GM18505 (cell line): Measurements from ENCODE around the gene ISL2.
"Not testable (repeated sequence)": the region's sequence is repeated elsewhere in the genome, so short reads cannot be mapped to it uniquely, and the experiment has no call there.

Experiments used
- ATAC-seq: cut with Tn5 transposase; IDR thresholded peaks from one replicate; pipeline ENCODE4 v1.9.1; 2021; ENCODE audit not compliant: unreplicated experiment
- POLR2A ChIP-seq: IDR thresholded peaks from 4 replicates; pipeline ENCODE4 v1.6.1; 2011; ENCODE audit warnings: borderline replicate concordance; ENCODE audit not compliant: insufficient read depth, insufficient read length; ENCODE audit errors: extremely low read depth

The ISL2 gene

DNA sequence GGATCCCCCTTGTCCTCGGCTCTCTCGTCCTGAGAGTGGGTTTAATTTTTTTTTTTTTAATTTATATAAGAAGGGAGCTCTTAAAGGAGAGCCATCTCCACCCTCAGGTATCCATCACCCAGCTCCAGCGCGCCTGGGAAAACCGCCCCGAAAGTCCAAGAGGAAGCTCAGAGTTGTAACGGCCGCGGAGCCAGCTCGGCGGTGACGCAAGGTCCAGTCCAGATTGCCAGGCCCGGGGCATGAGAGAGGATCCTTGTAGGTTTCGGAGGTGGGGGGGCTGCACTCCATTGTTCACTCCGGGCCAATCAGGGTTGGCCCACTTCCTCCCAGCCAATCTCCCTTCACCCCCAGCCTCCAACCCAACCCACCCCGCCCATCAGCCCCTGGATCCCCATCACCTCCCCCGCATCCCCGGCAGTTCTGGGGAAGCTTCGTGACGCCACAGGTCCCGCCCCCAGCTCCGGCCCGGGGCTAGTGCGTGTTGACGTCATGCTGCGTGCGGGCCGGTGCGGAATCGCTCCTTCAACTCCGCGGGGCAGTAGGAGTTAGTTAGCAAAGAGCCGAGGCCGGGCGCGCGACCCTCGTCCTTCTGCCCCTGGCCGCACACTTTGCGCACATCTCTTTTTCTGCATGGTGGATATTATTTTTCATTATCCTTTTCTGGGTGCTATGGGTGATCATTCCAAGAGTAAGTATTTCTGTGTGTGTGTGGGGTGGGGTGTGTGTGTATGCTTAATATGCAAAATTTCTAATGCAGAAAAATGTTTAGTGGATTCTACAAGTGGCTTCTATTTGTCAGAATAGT, at the start of gene ISL2:
TSS of gene ISL2 (plus strand) at position 520 of the 805 bp plus-strand sequence. CDS start at position 631, 111 bp downstream.
- TF ChIP-seq POLR2A: peak; percentile 82
- peak; percentile 53 for ATAC-seq

- no peak for TF ChIP-seq POLR2A
- ATAC-seq: no peak
Measured at GRCh38 chr15:76289582-76289981, 47.0 kb upstream of the ISL2 start.

GRCh38 chr15:76293361-76293760, 43.2 kb upstream of the ISL2 start:
- TF ChIP-seq POLR2A: no peak

GRCh38 chr15:76294463-76294862, 42.1 kb upstream of the ISL2 start:
- not testable (repeated sequence) for ATAC-seq

More at GRCh38 chr15:76293361-76293760, 43.2 kb upstream of the ISL2 start:
- no peak for ATAC-seq

- no peak for TF ChIP-seq POLR2A
- no peak for ATAC-seq
Measured at GRCh38 chr15:76296849-76297248, 39.7 kb upstream of the ISL2 start.

- ATAC-seq: not testable (repeated sequence)
Measured at GRCh38 chr15:76297951-76298350, 38.6 kb upstream of the ISL2 start.

DNA sequence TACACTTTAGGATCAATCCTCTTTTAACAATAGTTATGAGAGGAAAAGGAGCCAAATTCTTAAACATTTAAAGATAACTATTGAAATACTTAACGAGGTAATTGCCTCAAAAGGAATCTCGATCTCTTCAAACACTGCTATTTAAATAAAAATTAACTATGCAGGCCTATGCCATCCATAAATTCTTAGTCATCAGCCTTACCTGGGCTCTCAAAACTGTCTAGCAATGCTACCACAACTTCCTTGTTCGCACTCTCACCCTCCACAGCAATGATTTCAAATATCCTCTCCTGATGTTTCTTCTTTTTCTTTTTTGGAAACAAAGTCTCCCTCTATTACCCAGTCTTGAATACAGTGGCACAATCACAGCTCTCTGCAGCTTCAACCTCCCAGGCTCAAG, 37.6 kb upstream of the ISL2 start:
- TF ChIP-seq POLR2A: no peak
- ATAC-seq: no peak

- no peak for ATAC-seq
- TF ChIP-seq POLR2A: no peak
Measured at GRCh38 chr15:76299786-76300185, 36.8 kb upstream of the ISL2 start.

GRCh38 chr15:76303909-76304308, 32.7 kb upstream of the ISL2 start:
- TF ChIP-seq POLR2A: no peak
- no peak for ATAC-seq

- no peak for TF ChIP-seq POLR2A
- no peak for ATAC-seq
Measured at GRCh38 chr15:76309601-76310330, 26.8 kb upstream of the ISL2 start.

DNA sequence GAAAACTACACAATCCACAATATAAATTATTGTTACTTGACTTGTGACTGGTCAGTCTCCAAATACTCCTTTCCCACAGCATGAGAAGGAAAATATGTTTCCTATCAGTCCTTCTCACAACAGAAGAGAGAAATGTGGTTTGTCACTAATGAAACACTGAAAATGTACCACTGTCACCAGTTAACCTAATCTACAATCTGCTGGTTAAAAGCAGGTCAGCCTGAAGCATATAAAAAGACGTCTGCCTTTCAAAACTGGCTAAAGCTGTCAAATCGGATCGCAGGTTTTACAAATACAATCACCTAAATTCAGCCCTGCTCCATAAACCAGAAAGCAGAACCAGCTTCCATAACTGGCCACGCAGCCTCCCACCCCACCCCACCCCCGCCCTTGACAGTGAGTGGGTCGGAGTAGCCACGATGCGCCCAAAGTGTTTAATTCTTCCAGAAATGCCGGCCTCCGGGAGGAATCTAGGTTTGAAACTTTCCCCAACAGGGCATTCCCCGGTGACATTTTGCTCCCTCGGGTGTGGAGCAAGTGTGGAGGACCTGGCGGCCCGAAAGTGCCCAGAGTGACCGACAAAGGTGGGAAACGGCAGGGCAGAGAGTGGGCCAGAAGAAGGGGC, 26.0 kb upstream of the ISL2 start:
- ATAC-seq: peak; percentile 10
- no peak for TF ChIP-seq POLR2A

- peak; percentile 93 for ATAC-seq
- peak; percentile 94 for TF ChIP-seq POLR2A
Measured at GRCh38 chr15:76311100-76311953, 25.2 kb upstream of the ISL2 start, which contains the start of gene ETFA. ETFA (minus strand) TSS chr15:76311469; CDS start chr15:76311388, 81 bp downstream.
